Measurements from ENCODE around the gene MDGA2.

DNA sequence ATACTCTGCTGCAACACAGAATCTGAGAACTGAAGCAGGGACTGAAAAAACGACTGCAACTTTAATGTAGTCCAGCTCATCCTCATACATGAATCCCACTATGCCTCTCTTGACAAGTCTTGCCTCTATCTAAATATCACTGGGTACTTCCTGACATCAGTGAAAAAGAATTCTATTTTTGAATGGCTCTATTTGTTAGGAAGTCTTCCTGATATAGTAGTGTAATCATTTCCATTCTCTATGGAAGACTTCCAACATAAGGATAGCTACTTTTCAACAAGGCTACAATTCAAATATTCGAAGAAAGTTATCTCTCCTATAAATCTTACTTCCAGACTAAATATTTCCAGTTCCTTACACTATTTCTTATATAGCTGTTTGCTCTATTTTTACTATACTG is 167.5 kb downstream of the MDGA2 start:
- TF ChIP-seq, protein P1, sequence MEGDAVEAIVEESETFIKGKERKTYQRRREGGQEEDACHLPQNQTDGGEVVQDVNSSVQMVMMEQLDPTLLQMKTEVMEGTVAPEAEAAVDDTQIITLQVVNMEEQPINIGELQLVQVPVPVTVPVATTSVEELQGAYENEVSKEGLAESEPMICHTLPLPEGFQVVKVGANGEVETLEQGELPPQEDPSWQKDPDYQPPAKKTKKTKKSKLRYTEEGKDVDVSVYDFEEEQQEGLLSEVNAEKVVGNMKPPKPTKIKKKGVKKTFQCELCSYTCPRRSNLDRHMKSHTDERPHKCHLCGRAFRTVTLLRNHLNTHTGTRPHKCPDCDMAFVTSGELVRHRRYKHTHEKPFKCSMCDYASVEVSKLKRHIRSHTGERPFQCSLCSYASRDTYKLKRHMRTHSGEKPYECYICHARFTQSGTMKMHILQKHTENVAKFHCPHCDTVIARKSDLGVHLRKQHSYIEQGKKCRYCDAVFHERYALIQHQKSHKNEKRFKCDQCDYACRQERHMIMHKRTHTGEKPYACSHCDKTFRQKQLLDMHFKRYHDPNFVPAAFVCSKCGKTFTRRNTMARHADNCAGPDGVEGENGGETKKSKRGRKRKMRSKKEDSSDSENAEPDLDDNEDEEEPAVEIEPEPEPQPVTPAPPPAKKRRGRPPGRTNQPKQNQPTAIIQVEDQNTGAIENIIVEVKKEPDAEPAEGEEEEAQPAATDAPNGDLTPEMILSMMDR (IDR thresholded peaks at IDR 0.05 in 2 of 3, conservative IDR thresholded peaks at IDR 0.05 in 1 of 3; ENCODE audit: insufficient read depth in 2 of 3, low read depth in 1 of 3, low read length in 3 of 3), result no peak
- TF ChIP-seq PHB (CRISPR knock-in tag; IDR thresholded peaks at IDR 0.05), result no peak
- TF ChIP-seq, protein P2, sequence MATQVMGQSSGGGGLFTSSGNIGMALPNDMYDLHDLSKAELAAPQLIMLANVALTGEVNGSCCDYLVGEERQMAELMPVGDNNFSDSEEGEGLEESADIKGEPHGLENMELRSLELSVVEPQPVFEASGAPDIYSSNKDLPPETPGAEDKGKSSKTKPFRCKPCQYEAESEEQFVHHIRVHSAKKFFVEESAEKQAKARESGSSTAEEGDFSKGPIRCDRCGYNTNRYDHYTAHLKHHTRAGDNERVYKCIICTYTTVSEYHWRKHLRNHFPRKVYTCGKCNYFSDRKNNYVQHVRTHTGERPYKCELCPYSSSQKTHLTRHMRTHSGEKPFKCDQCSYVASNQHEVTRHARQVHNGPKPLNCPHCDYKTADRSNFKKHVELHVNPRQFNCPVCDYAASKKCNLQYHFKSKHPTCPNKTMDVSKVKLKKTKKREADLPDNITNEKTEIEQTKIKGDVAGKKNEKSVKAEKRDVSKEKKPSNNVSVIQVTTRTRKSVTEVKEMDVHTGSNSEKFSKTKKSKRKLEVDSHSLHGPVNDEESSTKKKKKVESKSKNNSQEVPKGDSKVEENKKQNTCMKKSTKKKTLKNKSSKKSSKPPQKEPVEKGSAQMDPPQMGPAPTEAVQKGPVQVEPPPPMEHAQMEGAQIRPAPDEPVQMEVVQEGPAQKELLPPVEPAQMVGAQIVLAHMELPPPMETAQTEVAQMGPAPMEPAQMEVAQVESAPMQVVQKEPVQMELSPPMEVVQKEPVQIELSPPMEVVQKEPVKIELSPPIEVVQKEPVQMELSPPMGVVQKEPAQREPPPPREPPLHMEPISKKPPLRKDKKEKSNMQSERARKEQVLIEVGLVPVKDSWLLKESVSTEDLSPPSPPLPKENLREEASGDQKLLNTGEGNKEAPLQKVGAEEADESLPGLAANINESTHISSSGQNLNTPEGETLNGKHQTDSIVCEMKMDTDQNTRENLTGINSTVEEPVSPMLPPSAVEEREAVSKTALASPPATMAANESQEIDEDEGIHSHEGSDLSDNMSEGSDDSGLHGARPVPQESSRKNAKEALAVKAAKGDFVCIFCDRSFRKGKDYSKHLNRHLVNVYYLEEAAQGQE (IDR thresholded peaks at IDR 0.05; ENCODE audit: borderline replicate concordance), result no peak
- TF ChIP-seq, protein P2 (CRISPR knock-in tag; IDR thresholded peaks at IDR 0.05; ENCODE audit: low read depth), result no peak
- no peak for TF ChIP-seq ZFPM2 (CRISPR knock-in tag; IDR thresholded peaks at IDR 0.05)
- TF ChIP-seq LARP7 (IDR thresholded peaks at IDR 0.05), result no peak
- TF ChIP-seq ZNF3 (CRISPR knock-in tag; IDR thresholded peaks at IDR 0.05), result no peak
- TF ChIP-seq ZBTB8A (IDR thresholded peaks at IDR 0.05; ENCODE audit: partially characterized antibody), result no peak
- TF ChIP-seq ELF1 (tag; IDR thresholded peaks at IDR 0.05), result no peak

Data from K562 (cell line).